GM21447 (cell line): ENCODE measurements around the gene ZBTB7B.
A peak's percentile ranks its signal among the peaks of the same experiment; 100 is the strongest.

ENCODE experiments used
- ATAC-seq: cut with Tn5 transposase; IDR thresholded peaks from one replicate; pipeline ENCODE4 v1.9.1; 2021; ENCODE audit not compliant: unreplicated experiment

The ZBTB7B gene

DNA sequence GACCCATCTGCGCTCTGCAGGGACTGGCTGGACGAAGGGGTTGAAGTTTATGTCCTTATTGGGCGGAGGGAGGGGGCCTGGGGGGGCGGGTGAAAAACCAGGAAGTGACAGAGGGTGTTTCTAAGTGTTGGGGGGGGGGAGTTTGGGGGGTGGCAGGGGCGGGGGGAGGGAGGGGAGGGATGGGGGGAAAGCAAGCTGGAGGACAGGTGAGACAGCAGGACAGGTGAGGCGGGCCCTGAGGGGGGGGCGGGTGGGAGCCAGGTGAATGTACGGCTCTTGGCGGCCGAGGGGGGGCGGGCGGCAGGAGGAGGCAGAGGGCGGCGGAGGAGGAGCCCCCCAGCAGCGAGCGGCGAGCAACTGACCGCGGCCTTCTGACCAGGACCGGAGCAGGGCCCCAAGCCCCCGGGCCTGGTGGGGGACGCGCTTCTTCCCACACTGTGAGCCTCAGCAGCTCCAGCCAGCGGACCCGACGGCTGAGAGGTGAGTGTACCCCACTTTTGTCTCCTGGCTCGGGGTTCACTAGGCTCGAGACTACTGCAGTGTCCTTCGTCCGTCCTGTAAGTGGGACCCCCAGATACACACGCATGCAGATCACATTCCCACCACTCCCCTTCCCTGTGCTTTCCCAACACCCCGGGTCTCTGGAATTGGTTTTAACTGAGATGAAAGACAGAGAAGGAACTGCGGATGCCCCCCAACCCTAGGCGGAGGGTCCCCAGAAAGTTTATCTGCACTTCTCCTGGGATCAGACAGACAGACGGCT is at the start of gene ZBTB7B:
ZBTB7B (plus strand) TSS at position 339 of the 763 bp plus-strand sequence. CDS start 11,859 bp downstream, outside the sequence.
- no peak for ATAC-seq

DNA sequence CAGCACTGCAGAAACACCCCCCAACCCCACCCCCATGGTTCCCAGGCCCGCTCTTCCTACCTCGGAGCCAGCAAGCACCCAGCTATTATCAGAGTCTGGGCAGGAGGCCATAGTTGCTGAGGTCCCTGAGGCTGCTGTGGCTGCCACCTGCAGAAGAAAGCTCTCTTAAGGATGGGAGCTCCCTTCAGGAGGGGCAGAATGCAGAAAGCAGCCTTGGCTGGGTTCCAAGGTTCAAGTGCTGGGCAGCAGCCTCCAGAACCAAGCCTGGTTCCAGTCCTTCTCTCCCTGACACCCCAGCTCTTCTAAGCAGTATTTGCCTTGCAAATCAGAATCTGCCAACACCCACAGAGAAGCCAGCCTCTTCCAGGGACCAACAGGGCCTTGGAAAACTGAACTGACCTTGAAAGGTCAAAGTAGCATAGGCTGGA is 49.0 kb upstream of the ZBTB7B start:
- no peak for ATAC-seq

DNA sequence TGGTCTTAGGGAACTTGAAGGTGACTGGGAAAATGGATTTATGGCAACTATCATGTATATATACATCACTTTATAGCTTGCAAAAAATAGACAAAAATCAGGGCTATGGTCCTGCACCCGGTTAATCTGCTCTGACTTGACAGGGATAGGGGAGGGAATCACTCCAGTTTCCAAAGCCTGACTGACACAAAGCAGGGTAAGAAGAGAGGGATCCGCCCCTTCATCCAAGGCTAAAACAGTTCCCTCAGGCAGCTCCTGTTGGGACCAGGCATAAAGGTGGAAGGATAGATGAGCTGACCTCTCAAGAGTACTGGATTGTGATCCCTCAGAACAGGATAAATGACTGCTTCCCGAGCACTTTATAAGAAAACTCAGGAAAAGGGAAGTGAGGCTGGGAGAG is 48.1 kb upstream of the ZBTB7B start:
- ATAC-seq = no peak

DNA sequence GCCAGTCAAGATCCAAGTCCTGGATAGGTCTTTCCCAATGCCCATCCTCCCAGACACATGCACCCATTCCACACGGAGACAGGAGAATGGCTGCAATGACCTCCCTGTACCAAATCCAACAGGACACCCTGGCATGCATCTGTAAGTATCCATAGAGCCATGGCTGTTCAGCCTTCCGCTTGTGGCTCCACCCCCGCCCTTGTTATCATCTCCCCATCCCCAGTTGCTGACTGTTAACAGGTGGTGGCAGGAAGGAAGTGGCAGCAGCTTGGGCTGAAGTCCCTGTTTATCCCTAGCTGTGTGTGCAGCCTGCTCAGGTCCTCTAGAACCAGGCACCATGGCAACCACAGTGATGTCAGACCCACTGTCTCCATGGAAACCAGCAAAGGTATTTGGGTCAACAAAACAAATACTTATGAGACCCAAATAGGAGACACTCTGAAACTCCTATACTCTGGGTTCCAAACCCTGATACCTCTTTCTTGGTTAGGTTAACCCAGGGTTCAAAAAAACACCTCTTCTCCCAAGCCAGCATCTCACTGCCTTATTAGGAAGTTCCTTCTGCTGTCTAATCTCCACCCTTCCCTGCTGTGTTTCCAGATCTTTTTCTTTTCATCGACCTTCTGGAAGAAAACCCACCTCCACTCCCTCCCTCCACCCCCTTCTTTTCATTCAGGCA is 47.4 kb upstream of the ZBTB7B start:
- ATAC-seq = peak; percentile 54

DNA sequence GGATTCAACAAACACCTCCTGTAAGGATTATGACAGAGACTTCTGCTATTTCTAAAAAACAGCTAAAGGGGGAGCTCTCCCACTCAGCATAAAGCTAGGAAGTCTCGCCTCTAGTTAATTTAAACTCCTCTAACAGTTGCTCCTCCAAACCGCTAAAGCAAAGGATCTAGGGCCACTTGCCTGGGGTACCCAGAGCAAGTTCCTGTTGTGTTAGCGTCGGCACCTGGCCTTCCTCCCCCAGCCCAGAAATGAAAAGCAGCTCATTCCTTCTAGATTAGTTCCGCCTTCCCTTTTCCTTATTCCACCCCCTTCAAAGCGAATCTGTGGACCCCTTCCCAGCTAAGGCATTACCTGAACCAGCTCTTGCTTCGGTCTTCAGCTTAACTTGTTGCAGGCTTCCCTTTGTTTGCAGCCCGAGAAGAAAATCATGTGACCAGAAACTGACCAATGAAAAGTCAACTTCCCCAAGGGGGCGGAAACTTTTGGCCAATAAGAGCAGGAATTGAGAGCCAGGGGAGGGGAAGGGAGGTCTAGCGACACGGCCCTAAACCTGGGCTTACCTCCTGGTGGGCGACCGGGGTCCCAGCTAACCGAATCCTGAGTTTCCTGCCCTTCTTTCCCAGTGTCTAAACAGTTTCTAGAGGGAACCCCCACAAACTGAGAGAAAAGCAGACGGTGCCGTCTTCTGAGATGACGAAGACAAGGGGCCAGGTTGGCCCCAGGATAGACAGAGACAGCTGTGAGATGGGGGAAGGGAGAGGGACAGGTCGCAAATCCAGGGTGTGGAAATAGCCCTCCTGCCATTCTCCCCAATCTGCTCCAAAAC is 46.7 kb upstream of the ZBTB7B start, which contains the start of gene PBXIP1:
PBXIP1 (minus strand) TSS at position 382 of the 826 bp plus-strand sequence. CDS start 2,378 bp downstream, outside the sequence.
- ATAC-seq = peak; percentile 62

DNA sequence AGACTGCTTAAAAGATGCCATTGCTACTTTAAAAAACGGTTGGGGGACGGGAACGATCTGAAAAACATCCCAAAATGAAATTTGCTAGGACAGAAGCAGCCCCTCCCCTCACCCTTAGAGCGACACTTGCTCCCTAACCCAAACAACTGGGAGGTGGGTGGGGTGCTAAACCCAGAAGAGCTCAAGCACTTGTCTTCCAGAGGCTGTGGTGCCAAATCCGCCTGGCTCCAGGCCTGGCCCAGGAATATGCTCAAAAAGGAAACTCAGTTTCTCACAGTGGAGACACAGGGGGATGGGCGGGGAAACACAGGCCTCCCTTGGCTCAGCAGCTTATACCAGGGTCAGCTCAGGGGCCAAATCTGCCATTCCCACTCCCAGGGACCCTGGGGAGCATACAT is 46.1 kb upstream of the ZBTB7B start:
- ATAC-seq = no peak

DNA sequence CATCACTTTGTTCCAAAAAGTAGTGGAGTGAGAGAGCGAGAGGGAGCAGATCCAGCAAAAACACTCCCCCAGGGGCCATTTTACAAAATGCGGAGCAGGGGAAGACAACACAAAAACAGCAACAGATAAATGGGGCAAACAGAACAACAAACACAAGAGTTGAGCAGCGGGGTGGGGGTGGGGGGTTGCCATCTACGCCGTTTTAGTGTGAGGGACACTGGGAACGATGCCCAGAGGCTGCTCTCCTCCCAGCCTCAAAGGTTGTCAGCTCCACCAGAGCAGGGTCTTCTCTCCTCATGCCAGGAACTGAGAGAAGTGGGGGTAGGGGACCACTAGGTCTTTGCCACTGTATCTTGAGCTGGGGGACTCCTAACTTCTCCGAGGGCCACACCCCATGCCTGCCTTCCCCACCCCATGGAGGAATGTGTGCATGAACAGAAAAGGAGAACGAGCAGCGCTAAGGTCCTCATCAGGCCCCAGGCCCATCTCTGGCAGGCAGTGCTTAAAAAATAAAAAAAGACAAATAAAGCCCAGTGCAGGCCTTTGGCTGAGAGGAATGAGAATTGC is 45.4 kb upstream of the ZBTB7B start:
- ATAC-seq = no peak

DNA sequence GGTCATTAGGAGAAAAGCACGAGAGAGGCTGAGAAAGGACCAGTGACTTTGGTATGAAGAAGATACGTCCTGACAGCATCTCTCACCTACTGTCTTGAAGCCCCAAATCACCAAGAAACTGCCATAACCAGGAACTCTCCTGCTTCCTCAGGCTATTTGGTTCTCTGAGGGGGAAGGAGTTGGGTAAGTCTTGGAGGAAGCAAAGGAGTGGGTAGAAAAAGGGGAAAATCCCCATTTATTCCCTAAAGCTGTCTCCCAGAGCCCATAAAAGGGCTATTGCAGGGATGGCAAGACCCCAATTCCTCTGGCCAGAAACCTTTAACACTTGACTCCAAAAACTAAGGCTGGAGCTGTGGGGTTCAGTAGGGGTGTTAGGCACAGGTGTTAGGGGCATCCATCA is 44.6 kb upstream of the ZBTB7B start:
- ATAC-seq = no peak

DNA sequence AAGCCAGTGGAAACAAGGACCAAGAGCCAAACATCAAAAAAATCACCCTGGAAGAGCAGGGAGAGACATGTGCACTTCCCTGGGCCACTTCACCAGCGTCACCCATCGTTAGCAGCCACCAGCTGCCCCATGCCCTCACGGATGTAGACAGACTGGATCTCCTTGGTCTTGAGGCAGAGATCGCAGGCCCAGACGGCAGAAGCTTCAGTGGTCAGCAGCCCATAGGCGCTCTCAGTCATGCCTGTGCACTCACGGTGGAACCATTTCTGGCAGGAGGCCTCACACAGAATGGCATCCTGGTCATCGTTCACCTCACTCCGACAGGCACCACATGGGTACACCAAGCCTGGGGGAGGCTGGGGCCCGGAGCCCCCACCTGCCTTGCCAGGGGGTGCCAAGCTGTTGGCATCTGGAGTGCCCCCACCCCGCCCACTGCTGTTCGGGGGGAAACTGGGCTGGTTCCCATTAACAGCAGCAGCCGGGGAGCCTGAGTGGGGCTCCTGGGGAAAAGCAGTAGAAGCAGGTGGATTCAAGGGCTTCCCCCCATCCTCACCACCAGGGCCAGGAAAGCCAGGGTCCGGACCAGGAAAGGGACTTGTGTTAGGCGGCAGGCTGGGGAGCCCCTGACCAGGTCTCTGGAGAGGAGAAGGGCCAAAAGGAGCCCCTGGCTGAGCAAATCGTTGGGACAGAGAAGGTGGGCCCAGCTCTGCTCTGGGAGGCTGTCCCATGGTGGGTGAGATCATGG is 43.7 kb upstream of the ZBTB7B start:
- ATAC-seq = no peak

DNA sequence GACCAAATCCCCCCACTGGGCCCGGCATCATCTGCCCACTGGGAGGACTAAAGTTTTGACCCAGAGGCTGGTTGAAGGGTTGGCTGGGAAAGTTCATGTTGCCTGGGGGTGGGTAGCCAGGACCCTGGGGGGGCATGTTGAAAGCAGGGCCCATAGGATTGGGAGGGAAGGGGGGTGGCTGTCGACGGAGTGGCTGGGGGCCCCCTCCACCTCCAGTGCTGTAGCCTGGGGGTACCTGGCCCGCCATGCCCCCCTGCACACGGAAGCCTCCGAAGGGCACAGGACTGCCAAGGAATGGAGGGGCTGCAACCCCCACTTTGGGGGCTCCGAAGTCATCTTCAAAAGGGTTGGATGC is 43.2 kb upstream of the ZBTB7B start:
- no peak for ATAC-seq

DNA sequence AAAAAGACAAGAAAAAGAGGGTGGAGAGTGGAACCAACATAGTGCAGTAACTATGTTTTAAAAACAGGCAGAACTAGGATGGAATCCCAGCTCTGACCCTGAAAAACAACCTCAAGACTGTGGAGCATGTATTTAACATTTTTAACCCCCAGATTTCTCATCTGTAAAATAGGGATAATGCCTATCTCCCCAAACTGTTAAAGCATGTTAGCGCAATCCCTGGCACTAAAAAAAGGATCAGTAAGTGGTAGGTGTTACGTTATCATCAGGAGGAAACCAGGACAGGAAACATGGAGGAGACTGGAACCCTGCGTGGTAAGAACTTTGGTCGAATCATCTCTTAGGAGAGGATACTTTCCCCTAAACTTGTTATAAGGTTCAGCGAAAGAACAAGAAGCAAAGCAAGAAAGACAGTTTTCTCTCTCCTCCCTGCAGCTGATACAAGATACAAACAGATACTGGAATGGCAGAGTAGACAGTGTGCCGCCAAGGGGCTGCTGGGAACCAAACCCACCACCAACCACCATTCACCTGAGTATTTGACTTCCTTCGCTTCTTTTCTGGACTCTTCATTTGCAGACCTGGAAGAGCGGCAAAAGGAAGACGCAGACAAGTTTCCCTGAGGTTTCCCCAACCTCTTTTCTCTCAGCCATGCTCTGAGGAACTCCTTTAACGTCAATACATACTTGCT is 42.0 kb upstream of the ZBTB7B start:
- no peak for ATAC-seq

DNA sequence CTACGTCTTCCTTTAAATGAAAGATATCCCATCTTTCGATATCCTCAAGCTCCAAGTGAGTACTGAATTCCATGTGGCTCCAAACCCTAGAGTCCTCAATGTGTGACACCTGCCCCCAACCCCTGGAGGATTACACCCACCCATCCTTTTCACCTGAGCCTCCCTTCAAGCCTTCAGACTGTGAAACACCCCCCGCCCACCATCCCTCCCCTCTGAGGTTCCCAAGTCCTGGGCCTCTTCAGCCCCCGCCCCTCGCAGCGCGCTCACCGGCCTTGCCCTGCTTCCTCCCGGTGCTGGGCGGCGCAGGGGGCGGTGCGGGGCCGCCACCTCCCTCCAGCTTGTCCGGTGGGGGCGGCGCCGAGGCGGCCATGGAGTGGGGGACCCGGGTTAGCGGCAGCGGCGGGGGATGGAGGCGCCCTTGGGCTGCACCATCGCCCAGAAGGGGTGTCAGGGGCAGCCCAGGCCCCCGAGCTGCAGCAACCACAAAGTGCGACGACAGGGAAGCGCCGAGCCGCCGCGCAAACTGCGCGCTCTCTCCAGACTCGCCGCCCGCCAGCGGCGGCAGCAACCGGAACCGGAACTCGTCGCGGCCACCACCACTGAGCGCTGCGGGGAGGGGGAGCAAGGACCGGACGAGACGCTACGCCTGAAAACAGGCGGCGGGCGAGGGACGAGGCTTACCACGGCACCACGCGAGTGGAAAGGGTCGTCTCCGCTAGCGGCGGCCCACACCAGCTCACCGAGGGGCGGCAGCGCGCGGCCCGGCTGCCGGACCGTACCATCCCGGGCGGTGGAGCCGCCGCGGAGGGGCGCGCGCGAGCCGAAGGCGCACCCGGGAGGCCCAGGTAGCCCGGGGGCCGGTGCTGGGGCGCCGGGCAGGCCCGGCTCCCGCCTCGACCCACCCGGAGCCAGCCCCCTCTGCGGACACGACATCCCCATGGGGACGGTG is 41.1 kb upstream of the ZBTB7B start, which contains the start of gene PYGO2:
PYGO2 (minus strand) TSS at position 576 of the 949 bp plus-strand sequence; CDS start at position 370, 206 bp downstream.
- ATAC-seq = peak; percentile 68

DNA sequence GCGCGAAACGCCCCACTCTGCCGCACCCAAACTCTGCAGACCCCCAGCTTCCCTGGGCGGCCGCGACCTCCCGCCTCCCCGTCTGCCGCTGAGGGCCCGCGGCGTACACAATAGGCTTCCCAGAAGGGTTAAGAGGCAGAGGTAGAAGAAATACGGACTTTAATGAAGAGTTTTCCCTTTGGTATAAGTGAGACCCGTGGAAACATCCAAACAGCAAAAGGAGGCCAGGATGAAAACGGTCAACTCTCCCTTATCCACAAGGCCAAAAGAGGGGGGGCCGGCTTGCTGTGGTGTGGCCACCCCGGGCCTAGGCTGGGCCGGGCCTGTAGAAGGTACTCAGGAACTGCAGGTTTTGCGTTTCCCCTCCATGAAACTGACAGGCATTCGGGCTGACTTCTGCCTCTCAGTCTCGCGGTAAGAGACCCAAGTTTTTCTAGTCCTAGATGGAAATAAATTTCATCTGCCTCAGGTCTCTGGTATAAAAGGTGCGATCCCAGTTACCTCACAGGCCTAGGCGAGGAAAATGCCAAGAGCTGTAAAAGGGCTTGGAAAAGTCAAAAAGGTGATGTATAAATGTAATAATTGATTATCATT is 40.3 kb upstream of the ZBTB7B start:
- peak; percentile 14 for ATAC-seq

DNA sequence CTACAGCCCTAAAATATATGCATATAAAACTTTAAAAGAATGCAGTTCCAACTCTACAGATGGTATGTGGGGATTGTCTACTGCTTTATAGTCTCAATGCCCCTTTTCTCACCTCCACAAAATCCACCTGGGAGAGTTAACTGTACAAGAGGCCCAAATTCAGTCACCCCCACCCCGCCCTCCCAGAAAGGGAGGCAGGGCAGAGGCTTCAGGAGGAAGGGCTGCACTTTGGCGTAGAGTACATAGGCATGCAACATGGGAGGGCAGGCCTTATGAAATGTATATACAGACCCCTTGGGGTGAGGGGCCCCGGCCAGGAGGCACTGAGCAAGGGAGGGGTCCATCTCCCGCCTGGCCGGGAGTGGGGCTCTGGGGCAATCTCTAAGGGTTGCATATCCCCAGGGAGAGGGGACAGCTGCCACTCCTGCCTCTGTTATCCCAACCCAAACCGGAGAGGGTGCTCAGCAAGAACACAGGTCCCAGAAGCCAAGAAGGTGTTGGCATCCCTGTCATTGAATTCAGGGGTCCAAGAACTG is 39.7 kb upstream of the ZBTB7B start:
- ATAC-seq = no peak

DNA sequence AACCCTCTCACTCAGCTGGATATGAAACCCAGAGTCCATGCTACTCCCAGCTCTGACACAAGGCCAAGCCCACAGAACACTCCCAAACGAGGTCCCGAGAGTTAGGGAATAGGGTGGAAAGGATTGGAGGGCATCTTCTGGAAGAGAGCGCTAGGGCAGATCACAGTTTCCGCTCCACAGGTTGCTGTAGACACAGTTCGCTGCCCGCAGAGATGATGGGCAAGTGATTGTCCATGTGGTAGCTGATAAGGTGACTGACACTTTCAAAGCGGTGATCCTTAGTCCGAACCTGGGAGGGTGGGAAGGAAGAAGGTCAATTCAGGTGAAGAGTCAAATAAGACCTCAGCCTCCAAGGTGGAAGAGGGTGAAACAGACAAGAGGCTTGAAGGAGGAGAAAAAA is 39.0 kb upstream of the ZBTB7B start:
- no peak for ATAC-seq

DNA sequence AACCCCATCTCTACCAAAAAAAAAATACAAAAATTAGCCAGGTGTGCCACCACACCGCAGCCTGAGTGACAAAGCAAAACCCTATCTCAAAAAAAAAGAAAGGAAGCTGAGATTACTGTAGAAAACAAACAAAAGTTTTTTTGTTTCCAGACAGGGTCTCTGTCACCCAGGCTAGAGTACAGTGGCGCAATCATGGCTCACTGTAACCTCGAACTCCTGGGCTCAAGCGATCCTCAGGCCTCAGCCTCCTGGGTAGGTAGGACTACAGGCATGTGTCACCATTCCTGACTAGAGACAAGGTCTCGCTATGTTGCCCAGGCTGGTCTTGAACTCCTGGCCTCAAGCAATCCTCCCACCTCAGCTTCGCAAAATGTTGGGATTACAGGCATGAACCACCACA is 38.2 kb upstream of the ZBTB7B start:
- ATAC-seq = no peak

DNA sequence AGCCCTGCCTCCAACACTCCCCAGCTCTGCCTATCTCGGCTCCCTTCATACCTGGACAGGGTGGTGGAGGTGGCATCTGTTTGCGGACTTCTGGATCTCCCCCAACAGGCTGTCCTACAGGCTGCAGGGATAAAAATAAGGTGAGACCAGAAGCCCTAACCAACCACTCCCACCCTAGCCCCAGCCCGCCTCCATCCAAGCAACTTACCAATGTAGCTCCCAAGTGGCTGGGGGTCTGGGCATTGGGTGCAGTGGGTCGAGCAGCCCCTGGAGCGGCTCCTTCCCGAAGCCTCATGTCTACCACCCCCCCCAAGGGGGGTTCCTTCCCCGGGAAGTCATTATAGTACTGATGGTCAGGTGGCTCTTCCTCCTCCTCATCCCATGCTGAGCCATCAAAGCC is 36.5 kb upstream of the ZBTB7B start:
- ATAC-seq = no peak

DNA sequence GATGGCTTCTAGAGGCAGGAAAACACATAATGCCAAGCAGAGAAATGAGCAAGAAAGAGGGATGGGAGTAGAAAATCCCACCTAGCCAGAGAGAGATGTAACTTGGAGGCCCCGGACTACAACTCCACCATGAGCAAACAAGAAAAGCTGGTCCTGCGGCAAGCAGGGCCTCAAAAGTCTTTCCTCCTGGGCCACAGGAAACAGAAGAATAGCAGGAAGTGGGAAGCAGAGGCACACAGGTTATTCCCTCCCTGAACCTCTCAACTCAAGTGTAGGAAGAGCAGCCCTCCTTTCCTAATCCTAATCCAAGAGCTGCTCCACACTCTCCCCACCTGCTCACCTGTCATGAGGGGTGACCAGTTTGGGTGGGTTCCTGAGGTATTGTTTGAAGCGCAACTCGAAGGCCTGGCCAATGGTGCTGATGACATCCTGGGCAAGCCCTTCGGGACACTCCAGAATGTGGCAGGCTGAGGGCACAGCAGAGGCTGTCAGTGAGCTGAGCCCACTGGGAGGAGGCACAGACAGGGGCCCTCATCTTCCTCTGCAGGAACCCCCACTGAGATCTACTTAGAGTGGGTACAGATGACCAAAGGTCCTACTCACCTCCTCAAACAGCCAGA is 35.2 kb upstream of the ZBTB7B start:
- ATAC-seq = no peak
